Heart left ventricle (tissue), 16 donors: ENCODE results near the gene TBCE. TPM values are rescaled to one million over a fixed set of nuclear protein-coding genes. Genes with fewer than 3 reads are reported as not detected.

Experiments used
- ATAC-seq, 4 donors: fragments of 200-7000 bp; cut with Tn5 transposase; one replicate each; pipeline ENCODE4 v1.9.1; 2020 to 2022; ENCODE audit warnings: moderate library complexity in 4 of 4, mild to moderate bottlenecking in 3 of 4, moderate number of reproducible peaks in 1 of 4
- DNase-seq, 5 donors: peaks; one replicate each; pipeline ENCODE4 v3.0.0-alpha.2; 2020
- H3K27ac ChIP-seq, 12 donors: fragments of 200-600 bp; sonication (generic) in 4 of 12; one replicate each; pipeline versions ENCODE4 v1.5.0 to v1.8.0; 2016 to 2022; ENCODE audit warnings: mild to moderate bottlenecking in 2 of 12
- H3K27me3 ChIP-seq, 9 donors: fragments of 200-600 bp; sonication (generic) in 2 of 9; one replicate each; pipeline versions ENCODE4 v1.5.1 to v1.8.0; 2016 to 2022; ENCODE audit warnings: mild to moderate bottlenecking in 3 of 9
- H3K36me3 ChIP-seq, 9 donors: fragments of 200-600 bp; sonication (generic) in 2 of 9; one replicate each; pipeline versions ENCODE4 v1.5.0 to v1.8.0; 2018 to 2022; ENCODE audit warnings: mild to moderate bottlenecking in 2 of 9
- H3K4me1 ChIP-seq, 12 donors: fragments of 200-600 bp; sonication (generic) in 4 of 12; one replicate each; pipeline versions ENCODE4 v1.5.0 to v1.8.0; 2016 to 2022; ENCODE audit warnings: mild to moderate bottlenecking in 3 of 12
- H3K4me3 ChIP-seq, 12 donors: fragments of 200-600 bp; sonication (generic) in 4 of 12; one replicate each; pipeline versions ENCODE4 v1.5.0 to v1.8.0; 2017 to 2022; ENCODE audit warnings: mild to moderate bottlenecking in 9 of 12, moderate library complexity in 4 of 12
- H3K9me3 ChIP-seq, 12 donors: fragments of 200-600 bp; sonication (generic) in 4 of 12; one replicate each; pipeline versions ENCODE4 v1.5.0 to v1.8.0; 2016 to 2022; ENCODE audit warnings: mild to moderate bottlenecking in 1 of 12
- POLR2A ChIP-seq, 2 donors: fragments of 450-650 bp; IDR thresholded peaks; one replicate each; pipeline ENCODE4 v1.6.1; 2017; ENCODE audit warnings: antibody characterized with exemption in 2 of 2, mild to moderate bottlenecking in 2 of 2, moderate library complexity in 2 of 2
- WGBS, 4 donors: extraction: QIAGEN DNeasy Blood & Tissue Kit in 2 of 4; methylation state at CpG; one replicate each; pipeline versions ENCODE4 v1.1.5 to v1.1.7; 2013 to 2018; 5-methylcytosine and 5-hydroxymethylcytosine counted together
- intact Hi-C, 10 donors: fragments of 100-400 bp; cut with DNase I; formaldehyde crosslinking; loops; one replicate each; pipeline versions ENCODE4 v1.11.1 to v1.14.2; 2022
- polyA plus RNA-seq, 2 donors: library from polyadenylated mRNA; stranded (reverse); fragments of 200-250 nt; gene quantifications; one replicate each; pipeline ENCODE4 v1.2.3, GENCODE V29; 2013
- total RNA-seq, 9 donors: library from RNA; depleted of rRNA in 2 of 9; stranded (reverse); fragments of >200 nt in 2 of 9; fragmentation: NEBNext Ultra II Directional in 3 of 9; extraction: Animal tissue kit (Norgen Biotek cat#: 25700) in 3 of 9; gene quantifications; one replicate each; pipeline versions ENCODE4 v1.1.0 to v1.2.4, GENCODE V29; 2016 to 2023
- TF ChIP-seq, protein P1 (sequence below), 12 donors: fragments of 200-600 bp; sonication (generic) in 4 of 12; IDR thresholded peaks; one replicate each; pipeline versions ENCODE4 v1.5.0 to v1.8.0; 2018 to 2022; ENCODE audit warnings: antibody characterized with exemption in 12 of 12, mild to moderate bottlenecking in 5 of 12
- donor health status: ischemic (EF 13 %, LVEDD 7.1; RV severe dilation, severe dysfunction).
- donor health status: healthy with polysubstance abuse.
- donor health status: DM: no; HTN: yes; CAD: no.
- donor health status: DM: no; HTN: no; CAD: no.
- donor health status: ischemic (EF 25% LVEDD 6.9; RV normal size, moderate dysfunction).
- donor health status: ischemic (EF 25% LVEDD 5.7; RV mildly dilated, moderate dysfunction).
- donor health status: healthy.
- donor health status: DM: yes; HTN: yes; CAD: no.
- donor health status: ischemic (EF 35%, LVEDD 5.7; RV mildly dilated, moderate dysfunction).
- donor health status: nonischemic (EF 11% LVEDD 7.7; RV severe dilation, severe dysfunction).
- donor health status: DM: yes; HTN: yes; CAD: no.
- donor health status: PGD.
- donor health status: ischemic (EF 29% LVEDD 5.4; RV normal size, mild dysfunction).
- donor health status: nonischemic (EF 23%, LVEDD 6.1; RV moderate dilation, normal function).

The TBCE gene
- total and polyA plus RNA-seq, 11 donors = 15.2 to 39.5 (median 18.2) TPM

DNA sequence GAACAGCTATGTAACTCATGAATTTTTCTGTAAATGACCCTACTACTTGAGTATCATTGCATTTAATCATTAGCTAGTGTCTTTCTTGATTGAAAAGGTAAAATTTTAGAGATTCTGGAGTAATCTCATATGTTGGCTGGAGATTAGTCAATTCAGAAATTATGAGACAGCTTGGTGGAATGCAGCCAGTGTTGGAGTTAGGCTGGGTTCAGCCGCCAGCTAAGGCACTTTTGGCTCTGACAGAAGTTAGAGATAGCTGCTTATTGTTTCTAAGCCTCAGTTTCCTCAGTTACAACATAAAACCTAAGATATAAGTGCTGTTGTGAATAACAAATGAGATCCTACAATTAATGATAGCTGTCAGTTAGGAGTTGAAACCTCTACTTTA is 49.4 kb downstream of the TBCE start:
- DNase-seq (no peak), ATAC-seq (no peak)
- Histone ChIP-seq H3K27ac (no peak overlapping the region), H3K36me3 (peaks cover 0 to 19% (median 12%) of the 10 kb centered on the region in 9 donors), H3K27me3 (no peaks in the 10 kb centered on the region), H3K4me3 (no peak overlapping the region), H3K9me3 (no peaks in the 10 kb centered on the region), H3K4me1 (peaks cover 0 to 6% (median 0%) of the 10 kb centered on the region in 12 donors)
- intact Hi-C loops = loop anchor here (1.0 to 10.0 kb wide), 10 partner anchors 82 to 942 kb away; partner anchors contain the start of genes ARID4B (in 4 of the 10), GGPS1 (in 4 of the 10) and TARBP1 (in 1 of the 10)
- 60 to 95% (median 86%) methylated on average over 1 of the region's 1 CpG for WGBS, 4 donors
- TF ChIP-seq, protein P1, sequence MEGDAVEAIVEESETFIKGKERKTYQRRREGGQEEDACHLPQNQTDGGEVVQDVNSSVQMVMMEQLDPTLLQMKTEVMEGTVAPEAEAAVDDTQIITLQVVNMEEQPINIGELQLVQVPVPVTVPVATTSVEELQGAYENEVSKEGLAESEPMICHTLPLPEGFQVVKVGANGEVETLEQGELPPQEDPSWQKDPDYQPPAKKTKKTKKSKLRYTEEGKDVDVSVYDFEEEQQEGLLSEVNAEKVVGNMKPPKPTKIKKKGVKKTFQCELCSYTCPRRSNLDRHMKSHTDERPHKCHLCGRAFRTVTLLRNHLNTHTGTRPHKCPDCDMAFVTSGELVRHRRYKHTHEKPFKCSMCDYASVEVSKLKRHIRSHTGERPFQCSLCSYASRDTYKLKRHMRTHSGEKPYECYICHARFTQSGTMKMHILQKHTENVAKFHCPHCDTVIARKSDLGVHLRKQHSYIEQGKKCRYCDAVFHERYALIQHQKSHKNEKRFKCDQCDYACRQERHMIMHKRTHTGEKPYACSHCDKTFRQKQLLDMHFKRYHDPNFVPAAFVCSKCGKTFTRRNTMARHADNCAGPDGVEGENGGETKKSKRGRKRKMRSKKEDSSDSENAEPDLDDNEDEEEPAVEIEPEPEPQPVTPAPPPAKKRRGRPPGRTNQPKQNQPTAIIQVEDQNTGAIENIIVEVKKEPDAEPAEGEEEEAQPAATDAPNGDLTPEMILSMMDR (IDR thresholded peaks at IDR 0.05) = no peak
- no peak for TF ChIP-seq POLR2A (IDR thresholded peaks at IDR 0.05)

DNA sequence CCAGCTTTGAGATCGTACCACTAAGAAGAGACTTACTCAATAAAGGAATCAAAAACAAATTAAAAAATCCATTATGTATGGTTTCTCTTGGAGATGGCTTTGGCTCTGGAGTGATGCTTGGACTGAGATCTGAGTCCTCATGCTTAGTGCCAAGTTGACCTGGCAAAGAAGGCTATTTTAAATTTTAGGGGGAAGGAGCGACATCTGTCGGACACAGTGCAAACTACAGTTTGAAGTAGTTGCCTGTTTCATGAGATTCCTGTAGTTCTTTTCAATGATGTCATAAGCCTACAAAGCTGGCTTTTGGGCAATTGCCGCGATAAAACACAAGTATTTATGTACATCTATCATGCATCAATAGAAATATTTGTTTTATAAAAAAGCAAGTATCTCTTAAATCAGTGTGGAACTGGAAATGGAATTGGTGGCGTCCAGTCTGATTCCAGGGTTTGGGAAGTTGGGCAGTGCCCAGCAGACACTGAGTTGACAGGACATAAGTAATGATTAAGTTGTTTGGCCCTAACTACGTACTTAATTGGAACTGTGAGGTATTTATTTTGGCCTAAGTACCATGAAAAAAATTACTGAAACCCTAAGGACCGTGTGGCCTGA is 50.0 kb downstream of the TBCE start:
- Histone ChIP-seq H3K27me3 (no peaks in the 10 kb centered on the region), H3K36me3 (peaks cover 0 to 19% (median 12%) of the 10 kb centered on the region in 9 donors), H3K27ac (no peak overlapping the region), H3K4me3 (no peak overlapping the region), H3K4me1 (peaks cover 0 to 6% (median 0%) of the 10 kb centered on the region in 12 donors), H3K9me3 (no peaks in the 10 kb centered on the region)
- intact Hi-C loops = loop anchor here (1.0 to 10.0 kb wide), 10 partner anchors 82 to 942 kb away; partner anchors contain the start of genes ARID4B (in 4 of the 10), GGPS1 (in 4 of the 10) and TARBP1 (in 1 of the 10)
- ATAC-seq (peak in 3 of 4 donors; percentile 64 to 71 (median 67)), DNase-seq (peak in 2 of 5 donors; percentile 31 to 53)
- WGBS, 4 donors = 35 to 37% (median 36%) methylated on average over 8 of the region's 8 CpGs
- no peak for TF ChIP-seq POLR2A (IDR thresholded peaks at IDR 0.05)
- TF ChIP-seq, protein P1 (IDR thresholded peaks at IDR 0.05) = peak; percentile 75 to 92 (median 86)

DNA sequence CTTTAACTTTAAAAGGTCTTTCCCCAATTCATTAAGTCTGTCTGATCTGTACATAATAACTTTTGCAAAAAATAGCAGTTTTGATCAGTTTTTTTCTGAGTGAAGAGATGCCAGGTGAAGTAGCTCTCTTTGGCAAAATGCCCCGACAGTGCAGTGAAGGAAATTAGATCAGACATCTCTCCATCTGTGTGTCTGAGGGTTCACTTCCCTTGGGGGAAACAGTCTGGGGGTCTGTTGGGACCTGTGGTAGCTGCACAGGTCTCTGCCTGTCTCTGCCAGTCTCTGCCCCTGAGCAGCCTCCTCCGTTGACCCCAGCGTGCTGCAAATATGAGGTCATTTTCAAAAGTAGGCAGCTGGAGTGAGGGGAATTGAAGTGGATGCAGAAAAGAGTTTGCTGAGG is 54.5 kb downstream of the TBCE start:
- 35 to 49% (median 45%) methylated on average over 3 of the region's 3 CpGs for WGBS, 4 donors
- DNase-seq (no peak), ATAC-seq (no peak)
- intact Hi-C loops = loop anchor here in 1 of 10 donors (10.0 kb wide), 1 partner anchor 937 kb away; no protein-coding TSS in a partner anchor
- Histone ChIP-seq H3K27ac (no peak overlapping the region), H3K4me1 (peaks cover 0 to 8% (median under 1%) of the 10 kb centered on the region in 12 donors), H3K36me3 (peaks cover 0 to 11% (median 5%) of the 10 kb centered on the region in 9 donors), H3K9me3 (no peaks in the 10 kb centered on the region), H3K27me3 (no peaks in the 10 kb centered on the region), H3K4me3 (no peak overlapping the region)
- TF ChIP-seq, protein P1 (IDR thresholded peaks at IDR 0.05) = no peak
- no peak for TF ChIP-seq POLR2A (IDR thresholded peaks at IDR 0.05)

DNA sequence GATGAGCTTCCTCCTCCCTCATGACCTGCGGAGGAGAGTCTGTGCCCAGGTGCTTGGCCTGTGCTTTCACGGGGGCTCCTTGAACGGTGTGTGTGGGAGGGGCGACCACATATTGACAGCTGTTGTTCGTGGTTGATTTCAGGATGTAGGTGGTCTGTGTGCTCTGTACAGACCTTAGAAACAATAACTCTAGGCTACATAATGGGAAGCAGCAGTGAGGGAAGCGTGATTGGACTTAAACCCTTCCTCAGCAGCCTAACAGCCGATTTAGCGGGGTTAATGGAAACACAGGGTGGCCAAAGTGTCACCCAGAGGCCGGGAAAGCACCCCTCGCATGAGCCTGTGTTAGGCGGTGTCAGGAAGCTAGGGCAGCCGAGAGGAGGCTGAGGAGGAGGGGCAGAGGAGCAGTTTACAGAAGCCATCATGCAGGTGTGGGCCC is 56.0 kb downstream of the TBCE start:
- H3K4me3 ChIP-seq = no peak overlapping the region
- H3K9me3 ChIP-seq = no peaks in the 10 kb centered on the region
- TF ChIP-seq POLR2A (IDR thresholded peaks at IDR 0.05) = no peak
- TF ChIP-seq, protein P1 (IDR thresholded peaks at IDR 0.05) = no peak
- H3K27ac ChIP-seq = no peak overlapping the region
- ATAC-seq = no peak
- DNase-seq = no peak
- peaks cover 0 to 14% (median 3%) of the 10 kb centered on the region in 9 donors for H3K36me3 ChIP-seq
- H3K4me1 ChIP-seq = peaks cover 0 to 7% (median 0%) of the 10 kb centered on the region in 12 donors
- intact Hi-C loops = loop anchor here in 1 of 10 donors (10.0 kb wide), 1 partner anchor 938 kb away; no protein-coding TSS in a partner anchor
- H3K27me3 ChIP-seq = no peaks in the 10 kb centered on the region
- 54 to 76% (median 61%) methylated on average over 10 to 12 of the region's 12 CpGs for WGBS, 4 donors
